Large intestine (tissue), 3 donors: ENCODE results near the gene PRR5L. TPM values are rescaled to one million over a fixed set of nuclear protein-coding genes. Genes with fewer than 3 reads are reported as not detected.

Experiments used
- DNase-seq, 2 donors: peaks; one replicate each; pipeline versions ENCODE4 v3.0.0 to v3.0.0-alpha.2; 2013
- H3K27ac ChIP-seq: one replicate; pipeline ENCODE4 v1.5.1; 2013; ENCODE audit warnings: low read length
- H3K27me3 ChIP-seq: 2 replicates; pipeline ENCODE4 v1.6.1; 2013; ENCODE audit warnings: low read length; ENCODE audit not compliant: control insufficient read depth, insufficient read depth
- H3K36me3 ChIP-seq: 2 replicates; pipeline ENCODE4 v1.6.1; 2013; ENCODE audit warnings: low read length; ENCODE audit not compliant: control insufficient read depth, insufficient read depth
- H3K4me1 ChIP-seq: one replicate; pipeline ENCODE4 v1.6.1; 2013; ENCODE audit warnings: low read length; ENCODE audit not compliant: control insufficient read depth, insufficient read depth
- H3K4me3 ChIP-seq: one replicate; pipeline ENCODE4 v1.5.1; 2013; ENCODE audit warnings: low read length
- H3K9me3 ChIP-seq: one replicate; pipeline ENCODE4 v1.6.1; 2013; ENCODE audit warnings: mild to moderate bottlenecking, low read depth, low read length, moderate library complexity; ENCODE audit not compliant: control insufficient read depth
- WGBS: methylation state at CpG from one replicate; pipeline ENCODE4 v1.1.5; 2013; ENCODE audit warnings: low lambda C conversion rate; ENCODE audit not compliant: insufficient coverage; 5-methylcytosine and 5-hydroxymethylcytosine counted together
- polyA plus RNA-seq: library from polyadenylated mRNA; unstranded; fragments of 120-200 nt; gene quantifications from one replicate; pipeline ENCODE4 v1.2.1, GENCODE V29; 2013

The PRR5L gene
- polyA plus RNA-seq, 1 donor: 37.8 TPM

- H3K4me3 ChIP-seq: no peak overlapping the region
- peaks cover 75% of the 10 kb centered on the region for H3K36me3 ChIP-seq
- no peaks in the 10 kb centered on the region for H3K9me3 ChIP-seq
- 90% methylated on average over 2 of the region's 8 CpGs for WGBS
- H3K4me1 ChIP-seq: peaks cover 26% of the 10 kb centered on the region
- no peak overlapping the region for H3K27ac ChIP-seq
- no peaks in the 10 kb centered on the region for H3K27me3 ChIP-seq
- no peak for DNase-seq
Observed at GRCh38 chr11:36458129-36458915, 162.2 kb downstream of the PRR5L start.

- WGBS: no CpG with 5 or more reads among the region's 7 CpGs
- Histone ChIP-seq H3K4me1 (peaks cover 19% of the 10 kb centered on the region), H3K4me3 (no peak overlapping the region), H3K9me3 (no peaks in the 10 kb centered on the region), H3K27ac (no peak overlapping the region), H3K27me3 (no peaks in the 10 kb centered on the region), H3K36me3 (peaks cover 75% of the 10 kb centered on the region)
- DNase-seq: no peak
Observed at GRCh38 chr11:36459046-36459445, 163.0 kb downstream of the PRR5L start.

GRCh38 chr11:36460220-36460619 lies 164.1 kb downstream of the PRR5L start:
- no peaks in the 10 kb centered on the region for H3K27me3 ChIP-seq
- DNase-seq: no peak
- H3K9me3 ChIP-seq: no peaks in the 10 kb centered on the region
- WGBS: 89% methylated on average over 1 of the region's 10 CpGs
- no peak overlapping the region for H3K27ac ChIP-seq
- no peak overlapping the region for H3K4me3 ChIP-seq
- H3K4me1 ChIP-seq: peaks cover 7% of the 10 kb centered on the region
- H3K36me3 ChIP-seq: peaks cover 63% of the 10 kb centered on the region

- no peaks in the 10 kb centered on the region for H3K9me3 ChIP-seq
- no CpG with 5 or more reads among the region's 15 CpGs for WGBS
- no peaks in the 10 kb centered on the region for H3K27me3 ChIP-seq
Observed at GRCh38 chr11:36462321-36462720, 166.2 kb downstream of the PRR5L start.

GRCh38 chr11:36463781-36464180 lies 167.7 kb downstream of the PRR5L start:
- Histone ChIP-seq H3K9me3 (no peaks in the 10 kb centered on the region), H3K27ac (no peak overlapping the region), H3K36me3 (peaks cover 48% of the 10 kb centered on the region), H3K4me3 (no peak overlapping the region), H3K27me3 (no peaks in the 10 kb centered on the region), H3K4me1 (peaks cover 4% of the 10 kb centered on the region)
- WGBS: no CpG with 5 or more reads among the region's 3 CpGs
- DNase-seq: no peak

More at GRCh38 chr11:36462321-36462720, 166.2 kb downstream of the PRR5L start:
- H3K4me1 ChIP-seq: no peaks in the 10 kb centered on the region
- peaks cover 56% of the 10 kb centered on the region for H3K36me3 ChIP-seq
- no peak for DNase-seq
- H3K27ac ChIP-seq: no peak overlapping the region
- no peak overlapping the region for H3K4me3 ChIP-seq

- H3K9me3 ChIP-seq: no peaks in the 10 kb centered on the region
- WGBS: no CpG with 5 or more reads among the region's 3 CpGs
- H3K27me3 ChIP-seq: no peaks in the 10 kb centered on the region
- peaks cover 43% of the 10 kb centered on the region for H3K36me3 ChIP-seq
- DNase-seq: no peak
- peaks cover 4% of the 10 kb centered on the region for H3K4me1 ChIP-seq
- H3K27ac ChIP-seq: no peak overlapping the region
- no peak overlapping the region for H3K4me3 ChIP-seq
Observed at GRCh38 chr11:36464720-36465119, 168.6 kb downstream of the PRR5L start.

- Histone ChIP-seq H3K27me3 (no peaks in the 10 kb centered on the region), H3K4me3 (no peak overlapping the region), H3K27ac (no peak overlapping the region), H3K36me3 (peaks cover 37% of the 10 kb centered on the region), H3K4me1 (peaks cover 4% of the 10 kb centered on the region), H3K9me3 (no peaks in the 10 kb centered on the region)
- WGBS: 100% methylated on average over 1 of the region's 4 CpGs
- DNase-seq: no peak
Observed at GRCh38 chr11:36465449-36466163, 169.5 kb downstream of the PRR5L start.

- no peak overlapping the region for H3K4me3 ChIP-seq
- no peak for DNase-seq
- H3K4me1 ChIP-seq: peaks cover 4% of the 10 kb centered on the region
- peaks cover 29% of the 10 kb centered on the region for H3K36me3 ChIP-seq
- no peak overlapping the region for H3K27ac ChIP-seq
- H3K9me3 ChIP-seq: no peaks in the 10 kb centered on the region
- no peaks in the 10 kb centered on the region for H3K27me3 ChIP-seq
- WGBS: 100% methylated on average over 1 of the region's 3 CpGs
Observed at GRCh38 chr11:36467012-36467411, 170.9 kb downstream of the PRR5L start.

- Histone ChIP-seq H3K27me3 (no peaks in the 10 kb centered on the region), H3K4me3 (no peak overlapping the region), H3K9me3 (no peaks in the 10 kb centered on the region), H3K36me3 (peaks cover 20% of the 10 kb centered on the region), H3K27ac (no peak overlapping the region), H3K4me1 (peaks cover 4% of the 10 kb centered on the region)
- DNase-seq: no peak
- no CpG with 5 or more reads among the region's 1 CpG for WGBS
Observed at GRCh38 chr11:36467916-36468315, 171.8 kb downstream of the PRR5L start.

GRCh38 chr11:36469063-36469462 lies 173.0 kb downstream of the PRR5L start:
- H3K27ac ChIP-seq: no peak overlapping the region
- H3K9me3 ChIP-seq: no peaks in the 10 kb centered on the region
- no peak for DNase-seq
- H3K27me3 ChIP-seq: no peaks in the 10 kb centered on the region
- no CpG with 5 or more reads among the region's 2 CpGs for WGBS
- peaks cover 4% of the 10 kb centered on the region for H3K4me1 ChIP-seq
- peaks cover 10% of the 10 kb centered on the region for H3K36me3 ChIP-seq
- no peak overlapping the region for H3K4me3 ChIP-seq
